ENCODE data around the gene INPP5D.

DNA sequence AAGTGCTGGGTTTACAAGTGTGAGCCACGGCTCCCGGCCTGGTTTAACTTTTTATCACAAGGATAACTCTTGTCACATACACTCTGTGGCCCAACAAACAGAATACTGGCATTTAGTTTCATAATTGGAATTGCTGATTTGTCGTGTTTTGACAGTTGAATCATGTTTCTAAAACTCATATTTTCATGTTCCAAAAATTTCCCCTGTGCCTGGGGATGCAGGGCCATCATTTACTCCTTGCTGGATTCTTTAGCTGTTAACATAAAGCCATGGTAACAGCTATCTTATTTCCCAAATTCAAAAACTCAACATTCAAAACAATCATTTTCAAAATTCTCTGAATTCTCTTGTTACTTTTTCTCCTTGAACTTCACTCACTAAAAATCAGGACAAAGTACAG is 174.9 kb downstream of the INPP5D start:
- TF ChIP-seq, protein P1, sequence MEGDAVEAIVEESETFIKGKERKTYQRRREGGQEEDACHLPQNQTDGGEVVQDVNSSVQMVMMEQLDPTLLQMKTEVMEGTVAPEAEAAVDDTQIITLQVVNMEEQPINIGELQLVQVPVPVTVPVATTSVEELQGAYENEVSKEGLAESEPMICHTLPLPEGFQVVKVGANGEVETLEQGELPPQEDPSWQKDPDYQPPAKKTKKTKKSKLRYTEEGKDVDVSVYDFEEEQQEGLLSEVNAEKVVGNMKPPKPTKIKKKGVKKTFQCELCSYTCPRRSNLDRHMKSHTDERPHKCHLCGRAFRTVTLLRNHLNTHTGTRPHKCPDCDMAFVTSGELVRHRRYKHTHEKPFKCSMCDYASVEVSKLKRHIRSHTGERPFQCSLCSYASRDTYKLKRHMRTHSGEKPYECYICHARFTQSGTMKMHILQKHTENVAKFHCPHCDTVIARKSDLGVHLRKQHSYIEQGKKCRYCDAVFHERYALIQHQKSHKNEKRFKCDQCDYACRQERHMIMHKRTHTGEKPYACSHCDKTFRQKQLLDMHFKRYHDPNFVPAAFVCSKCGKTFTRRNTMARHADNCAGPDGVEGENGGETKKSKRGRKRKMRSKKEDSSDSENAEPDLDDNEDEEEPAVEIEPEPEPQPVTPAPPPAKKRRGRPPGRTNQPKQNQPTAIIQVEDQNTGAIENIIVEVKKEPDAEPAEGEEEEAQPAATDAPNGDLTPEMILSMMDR (IDR thresholded peaks at IDR 0.05), result no peak
- TF ChIP-seq POLR2A (IDR thresholded peaks at IDR 0.05), result no peak
